HepG2 (cell line): Measurements from ENCODE around the gene CD300LB. TPM values are rescaled to one million over a fixed set of nuclear protein-coding genes. Genes with fewer than 3 reads are reported as not detected.
A peak's percentile ranks its signal among the peaks of the same experiment; 100 is the strongest.

ENCODE experiments used
- ATAC-seq: fragments of 200-7000 bp; cut with Tn5 transposase; 3 replicates; pipeline ENCODE4 v1.9.1; 2020; ENCODE audit warnings: mild to moderate bottlenecking, moderate library complexity
- BruUV-seq: library from RNA; stranded (reverse); fragments of 400-500 nt; replicated peaks from 2 replicates; lab custom pipeline; 2021; lab: Mats Ljungman, UMichigan
- CTCF ChIA-PET: fragments of 300-600 bp; formaldehyde crosslinking; extraction: SDS; loops from one replicate; lab custom pipeline; 2021; ENCODE audit warnings: low total read pairs, inconsistent platforms, low intra/inter-chr PET ratio; lab: Yijun Ruan, JAX
- POLR2A ChIA-PET: fragments of 350-600 bp; sonication (Branson Sonifier 250); formaldehyde crosslinking; loops from one replicate; lab custom pipeline; 2020; ENCODE audit warnings: antibody characterized with exemption, inconsistent platforms; lab: Yijun Ruan, JAX
- DNase-seq: peaks from one replicate; pipeline ENCODE4 v3.0.0-alpha.2; 2015; ENCODE audit warnings: low spot score
- FAIRE-seq: peaks from 3 replicates; lab custom pipeline; 2011; peaks lifted over from hg19 to GRCh38; lab: Jason Lieb, UNC
- H2AFZ ChIP-seq: one replicate; pipeline ENCODE4 v1.6.1; 2011; ENCODE audit warnings: low read length, inconsistent platforms
- H3K27ac ChIP-seq: fragments of 300-600 bp; 3 replicates; pipeline ENCODE4 v1.8.0; 2011; ENCODE audit warnings: mixed run types, mild to moderate bottlenecking, mixed read lengths, low read length, inconsistent platforms; ENCODE audit not compliant: insufficient read depth; ENCODE audit errors: extremely low read length
- H3K27me3 ChIP-seq, 2 experiments: fragments of 200-600 bp in 1 of 2; 2 replicates in 1 of 2; 3 replicates in 1 of 2; pipeline versions ENCODE4 v1.6.0 to v1.8.0; 2011; ENCODE audit warnings: low read length in 2 of 2, mild to moderate bottlenecking in 2 of 2, moderate library complexity in 2 of 2, inconsistent platforms in 1 of 2; ENCODE audit not compliant: insufficient read depth in 2 of 2, control insufficient read depth in 1 of 2
- H3K36me3 ChIP-seq, 2 experiments: fragments of 200-600 bp in 1 of 2; replicated peaks in 1 of 2; 2 replicates in 1 of 2; 3 replicates in 1 of 2; pipeline versions ENCODE4 v1.5.1 to v1.8.0; 2011; ENCODE audit warnings: low read length in 2 of 2, inconsistent platforms in 1 of 2; ENCODE audit not compliant: insufficient read depth in 2 of 2, control insufficient read depth in 1 of 2
- H3K4me1 ChIP-seq: 2 replicates; pipeline ENCODE4 v1.5.1; 2012; ENCODE audit warnings: low read length, inconsistent platforms; ENCODE audit not compliant: insufficient read depth
- H3K4me2 ChIP-seq: 2 replicates; pipeline ENCODE4 v1.6.0; 2011; ENCODE audit warnings: low read depth, low read length, inconsistent platforms
- H3K4me3 ChIP-seq, 3 experiments: fragments of 200-600 bp in 1 of 3; sonication (generic), shearing (Covaris generic) in 1 of 3; replicated peaks in 1 of 3; 2 replicates each; pipeline ENCODE4 v1.5.1; 2011 to 2016; ENCODE audit warnings: low read length in 3 of 3, inconsistent platforms in 2 of 3, low read depth in 2 of 3, mild to moderate bottlenecking in 2 of 3, control low read depth in 1 of 3, mixed read lengths in 1 of 3; ENCODE audit not compliant: insufficient read depth in 1 of 3
- H3K79me2 ChIP-seq: one replicate; pipeline ENCODE4 v1.6.1; 2011; ENCODE audit warnings: low read length, inconsistent platforms; ENCODE audit not compliant: insufficient read depth
- H3K9ac ChIP-seq: 2 replicates; pipeline ENCODE4 v1.6.0; 2011; ENCODE audit warnings: mild to moderate bottlenecking, low read depth, low read length, inconsistent platforms; ENCODE audit not compliant: insufficient read depth
- H3K9me3 ChIP-seq: 2 replicates; pipeline ENCODE4 v1.5.1; 2012; ENCODE audit warnings: mild to moderate bottlenecking, low read length
- H4K20me1 ChIP-seq: 2 replicates; pipeline ENCODE4 v1.6.0; 2011; ENCODE audit warnings: inconsistent platforms, mild to moderate bottlenecking, low read length, moderate library complexity; ENCODE audit not compliant: insufficient read depth
- CBFB ChIP-seq: sonication (generic); formaldehyde crosslinking; IDR thresholded peaks from 2 replicates; pipeline ENCODE4 v1.4.0; 2020; ENCODE audit warnings: missing genetic modification reagents
- CHCHD3 ChIP-seq: sonication (generic); formaldehyde crosslinking; IDR thresholded peaks from 2 replicates; pipeline ENCODE4 v1.8.0; 2022; ENCODE audit warnings: mild to moderate bottlenecking, missing genetic modification reagents, moderate library complexity
- KMT2B ChIP-seq: IDR thresholded peaks from 2 replicates; pipeline ENCODE4 v1.6.1; 2016; ENCODE audit warnings: missing genetic modification reagents, missing compliant biosample characterization
- NBN ChIP-seq: fragments of 450-650 bp; conservative IDR thresholded peaks from 2 replicates; pipeline ENCODE4 v1.6.1; 2017
- NFKB2 ChIP-seq: sonication (generic); formaldehyde crosslinking; IDR thresholded peaks from 2 replicates; pipeline ENCODE4 v1.4.0; 2020; ENCODE audit warnings: missing genetic modification reagents, borderline replicate concordance
- TCF12 ChIP-seq, 2 experiments: fragments of 450-650 bp in 1 of 2; sonication (generic) in 1 of 2; formaldehyde crosslinking in 1 of 2; IDR thresholded peaks; 2 replicates each; pipeline versions ENCODE4 v1.6.1 to v1.8.0; 2017 to 2022; ENCODE audit warnings: antibody characterized with exemption in 1 of 2, mild to moderate bottlenecking in 1 of 2, missing genetic modification reagents in 1 of 2, moderate library complexity in 1 of 2
- ZBTB20 ChIP-seq: sonication (generic); formaldehyde crosslinking; IDR thresholded peaks from 2 replicates; pipeline ENCODE4 v1.8.1; 2023; ENCODE audit warnings: missing genetic modification reagents, low read depth, mild to moderate bottlenecking, borderline replicate concordance
- ZNF10 ChIP-seq: sonication (generic); formaldehyde crosslinking; IDR thresholded peaks from 2 replicates; pipeline ENCODE4 v1.4.0; 2020; ENCODE audit warnings: mild to moderate bottlenecking, low read depth, missing genetic modification reagents, borderline replicate concordance
- ZNF12 ChIP-seq: sonication (generic); formaldehyde crosslinking; IDR thresholded peaks from 2 replicates; pipeline ENCODE4 v1.5.0; 2020; ENCODE audit warnings: missing genetic modification reagents
- ZNF530 ChIP-seq: sonication (generic); formaldehyde crosslinking; IDR thresholded peaks from 2 replicates; pipeline ENCODE4 v1.5.0; 2020; ENCODE audit warnings: low read depth, mild to moderate bottlenecking, missing genetic modification reagents
- ZNF569 ChIP-seq: sonication (generic); formaldehyde crosslinking; IDR thresholded peaks from 2 replicates; pipeline ENCODE4 v1.5.0; 2020; ENCODE audit warnings: mild to moderate bottlenecking, missing genetic modification reagents, moderate library complexity, borderline replicate concordance
- ZNF772 ChIP-seq: sonication (generic); formaldehyde crosslinking; IDR thresholded peaks from 2 replicates; pipeline ENCODE4 v1.5.0; 2020; ENCODE audit warnings: mild to moderate bottlenecking, missing genetic modification reagents
- ZSCAN12 ChIP-seq: sonication (generic); formaldehyde crosslinking; IDR thresholded peaks from 2 replicates; pipeline ENCODE4 v1.9.0; 2021; ENCODE audit warnings: mild to moderate bottlenecking, missing genetic modification reagents
- WGBS: methylation state at CpG from one replicate; pipeline ENCODE4 v1.1.6; 2017; ENCODE audit warnings: low lambda C conversion rate; 5-methylcytosine and 5-hydroxymethylcytosine counted together
- in situ Hi-C: cut with HindIII; loops from 2 replicates; pipeline ENCODE4 v1.10.0; 2017; ENCODE audit warnings: low pct_unique_long_range_greater_than_20kb; ENCODE audit not compliant: extremely low pct_ligation_motif_present
- intact Hi-C: fragments of 100-400 bp; cut with micrococcal nuclease; formaldehyde crosslinking; loops from one replicate; pipeline ENCODE4 v1.10.0; 2022; ENCODE audit not compliant: unreplicated experiment
- polyA plus RNA-seq, 8 experiments: library from polyadenylated mRNA; depleted of rRNA in 3 of 8; stranded (reverse) in 7 of 8; unstranded in 1 of 8; fragments of >200 nt; fragmentation: Illumina TruSeq in 4 of 8; extraction: Trizol in 4 of 8; gene quantifications; 2 replicates each; pipeline versions ENCODE4 v1.2.1 to v1.2.3, GENCODE V29; 2011 to 2016; ENCODE audit warnings: low read depth in 4 of 8, missing spikeins in 1 of 8, mixed read lengths in 1 of 8; ENCODE audit not compliant: insufficient read depth in 1 of 8
- total RNA-seq, 5 experiments: library from RNA; depleted of rRNA; stranded (reverse); fragments of >200 nt; fragmentation: Illumina TruSeq; extraction: Trizol; gene quantifications; 2 replicates each; pipeline ENCODE4 v1.2.3, GENCODE V29; 2016; ENCODE audit warnings: low read depth in 1 of 5
- TF ChIP-seq, protein P1 (sequence below): sonication (generic); formaldehyde crosslinking; IDR thresholded peaks from 2 replicates; pipeline ENCODE4 v1.5.0; 2020; ENCODE audit warnings: missing genetic modification reagents

Gene CD300LB
- total and polyA plus RNA-seq, 2 of the 13 experiments (the other 11 are each of a cell fraction or from before 2014, with no cell fraction given): not detected

DNA sequence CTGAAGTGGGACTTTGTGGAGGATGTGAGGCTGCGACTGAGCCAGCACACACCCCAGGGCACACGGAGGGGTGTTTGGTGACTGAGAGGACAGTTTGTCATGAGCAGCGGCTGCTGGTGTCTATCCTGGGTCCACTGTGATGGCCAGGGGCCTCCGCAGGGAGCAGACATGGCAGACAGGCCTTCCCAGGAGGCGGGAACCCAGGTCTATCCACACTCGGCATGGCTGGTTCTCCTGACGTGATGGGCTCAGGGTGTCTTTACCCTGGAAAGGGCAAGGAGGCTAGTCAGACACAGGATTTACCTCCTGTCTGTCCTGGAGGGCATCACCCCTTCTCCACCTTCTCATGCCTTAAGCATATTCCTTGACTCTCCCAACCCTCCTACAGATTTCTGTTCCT is 15.3 kb upstream of the CD300LB start:
- DNase-seq (no peak), ATAC-seq (no peak), FAIRE-seq (no peak)
- BruUV-seq: no TSS peak
- no peak overlapping the region for H3K4me2 ChIP-seq
- POLR2A ChIA-PET: no interaction called here
- TF ChIP-seq CHCHD3 (CRISPR knock-in tag): no peak
- no peak for TF ChIP-seq ZNF10
- TF ChIP-seq ZSCAN12: no peak
- no peak for TF ChIP-seq ZNF12 (CRISPR knock-in tag)
- no peak for TF ChIP-seq ZNF530 (CRISPR knock-in tag)
- no peak for TF ChIP-seq ZNF772 (CRISPR knock-in tag)
- TF ChIP-seq, protein P1, sequence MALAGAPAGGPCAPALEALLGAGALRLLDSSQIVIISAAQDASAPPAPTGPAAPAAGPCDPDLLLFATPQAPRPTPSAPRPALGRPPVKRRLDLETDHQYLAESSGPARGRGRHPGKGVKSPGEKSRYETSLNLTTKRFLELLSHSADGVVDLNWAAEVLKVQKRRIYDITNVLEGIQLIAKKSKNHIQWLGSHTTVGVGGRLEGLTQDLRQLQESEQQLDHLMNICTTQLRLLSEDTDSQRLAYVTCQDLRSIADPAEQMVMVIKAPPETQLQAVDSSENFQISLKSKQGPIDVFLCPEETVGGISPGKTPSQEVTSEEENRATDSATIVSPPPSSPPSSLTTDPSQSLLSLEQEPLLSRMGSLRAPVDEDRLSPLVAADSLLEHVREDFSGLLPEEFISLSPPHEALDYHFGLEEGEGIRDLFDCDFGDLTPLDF (CRISPR knock-in tag): no peak
- H3K27ac ChIP-seq: no peak overlapping the region
- intact Hi-C loops (no loop called here), in situ Hi-C loops (no loop called here)
- CTCF ChIA-PET: no interaction called here
- H3K9me3 ChIP-seq: no peaks in the 10 kb centered on the region
- H4K20me1 ChIP-seq: no peaks in the 10 kb centered on the region
- H3K9ac ChIP-seq: no peak overlapping the region
- no peaks in the 10 kb centered on the region for H3K4me1 ChIP-seq
- H3K79me2 ChIP-seq: no peaks in the 10 kb centered on the region
- no peak overlapping the region for H3K4me3 ChIP-seq
- no peaks in the 10 kb centered on the region for H3K36me3 ChIP-seq
- peaks cover 26 to 97% of the 10 kb centered on the region in 2 experiments for H3K27me3 ChIP-seq
- 0% methylated on average over 6 of the region's 7 CpGs for WGBS
- H2AFZ ChIP-seq: no peak overlapping the region

DNA sequence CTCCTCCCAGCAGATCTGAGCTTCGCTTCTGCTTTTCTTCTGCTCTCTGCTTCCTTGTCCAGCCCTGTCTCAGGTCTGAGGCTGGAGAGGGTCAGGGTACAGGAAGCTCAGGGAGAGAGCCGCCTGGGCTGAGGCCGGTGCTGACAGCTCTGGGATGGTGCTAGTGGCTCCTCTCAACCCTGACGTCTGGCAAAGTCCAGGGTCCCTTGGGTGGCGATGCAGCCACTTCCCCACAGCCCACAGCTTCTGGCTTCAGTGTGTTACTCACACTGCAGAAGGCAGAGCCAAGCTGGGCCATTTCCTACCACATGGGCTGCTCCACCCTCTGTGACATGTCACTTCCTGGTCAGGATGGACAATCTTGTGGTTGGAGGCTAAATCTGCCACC is 14.6 kb upstream of the CD300LB start, which contains the start of gene CD300C:
Gene CD300C (minus strand): TSS at position 273 of the 388 bp plus-strand sequence. CDS start 333 bp downstream, outside the sequence.
- H3K4me2 ChIP-seq: no peak within 1 kb of the TSS
- H3K4me3 ChIP-seq: no peak within 1 kb of the TSS
- ATAC-seq: peak; percentile 27
- H3K9ac ChIP-seq: no peak within 1 kb of the TSS
- ChIA-PET CTCF (no interaction called here), POLR2A (no interaction called here)
- no peak for FAIRE-seq
- H3K4me1 ChIP-seq: no peaks in the 10 kb centered on the region
- H3K27me3 ChIP-seq: peaks cover 29 to 99% of the 10 kb centered on the region in 2 experiments
- no peaks in the 10 kb centered on the region for H3K9me3 ChIP-seq
- intact Hi-C loops: no loop called here
- H3K36me3 ChIP-seq: no peaks in the 10 kb centered on the region
- WGBS: 3% methylated on average over 4 of the region's 5 CpGs
- TF ChIP-seq NFKB2 (no peak), CBFB (CRISPR knock-in tag) (no peak), KMT2B (CRISPR knock-in tag) (no peak), TCF12 (IDR thresholded peaks at IDR 0.05) (no peak), TCF12 (CRISPR knock-in tag; IDR thresholded peaks at IDR 0.05) (no peak), ZNF569 (no peak), ZBTB20 (CRISPR knock-in tag) (no peak), NBN (no peak)
- no peak for DNase-seq
- no peaks in the 10 kb centered on the region for H3K79me2 ChIP-seq
- BruUV-seq: no TSS peak
- H3K27ac ChIP-seq: no peak within 1 kb of the TSS
- in situ Hi-C loops: no loop called here
- no peak within 1 kb of the TSS for H2AFZ ChIP-seq
- H4K20me1 ChIP-seq: no peaks in the 10 kb centered on the region
